Measurements from ENCODE around the gene HMGXB3.
"Not testable (repeated sequence)": the region's sequence is repeated elsewhere in the genome, so short reads cannot be mapped to it uniquely, and the experiment has no call there.

Gene HMGXB3

GRCh38 chr5:150069672-150070627 is 69.4 kb downstream of the HMGXB3 start:
- DNase-seq, result no peak

GRCh38 chr5:150070821-150071220 is 70.3 kb downstream of the HMGXB3 start:
- no peak for DNase-seq

- DNase-seq, result no peak
Observed at GRCh38 chr5:150073086-150073625, 72.6 kb downstream of the HMGXB3 start.

- no peak for DNase-seq
Observed at GRCh38 chr5:150073677-150074076, 73.1 kb downstream of the HMGXB3 start.

- DNase-seq, result no peak
Observed at GRCh38 chr5:150075233-150075632, 74.7 kb downstream of the HMGXB3 start.

GRCh38 chr5:150075806-150076205 is 75.3 kb downstream of the HMGXB3 start:
- no peak for DNase-seq

GRCh38 chr5:150077060-150077459 is 76.5 kb downstream of the HMGXB3 start:
- DNase-seq, result no peak

GRCh38 chr5:150077996-150078801 is 77.7 kb downstream of the HMGXB3 start:
- no peak for DNase-seq

GRCh38 chr5:150078802-150079689 is 78.5 kb downstream of the HMGXB3 start:
- DNase-seq, result no peak

- no peak for DNase-seq
Observed at GRCh38 chr5:150079909-150080461, 79.4 kb downstream of the HMGXB3 start.

GRCh38 chr5:150080696-150081435 is 80.3 kb downstream of the HMGXB3 start:
- no peak for DNase-seq

GRCh38 chr5:150081541-150082283 is 81.2 kb downstream of the HMGXB3 start:
- no peak for DNase-seq

- DNase-seq, result no peak
Observed at GRCh38 chr5:150082374-150082773, 81.8 kb downstream of the HMGXB3 start.

- no peak for DNase-seq
Observed at GRCh38 chr5:150082889-150083288, 82.3 kb downstream of the HMGXB3 start.

GRCh38 chr5:150084754-150085153 is 84.2 kb downstream of the HMGXB3 start:
- not testable (repeated sequence) for DNase-seq

GRCh38 chr5:150085191-150085912 is 84.8 kb downstream of the HMGXB3 start:
- DNase-seq, result no peak

GRCh38 chr5:150085950-150086715 is 85.6 kb downstream of the HMGXB3 start, which contains the start of gene CSF1R:
Gene CSF1R (minus strand): TSS chr5:150086554. CDS start chr5:150086427, 127 bp downstream.
- DNase-seq, result no peak

- no peak for DNase-seq
Observed at GRCh38 chr5:150092159-150092787, 91.7 kb downstream of the HMGXB3 start.

Data from NCI-H2107 (cell line).